Dendritic cell treated with granulocyte-macrophage colony-stimulating factor and Interleukin-4, amounts not matched to agents 40 ng/mL and 50 ng/mL, for 4 days (primary cell): ENCODE data around the gene MRM3.

Experiments
- H3K27ac Mint-ChIP-seq: one replicate; pipeline ENCODE4 v1.8.0; 2022; ENCODE audit warnings: mild to moderate bottlenecking, mixed read lengths
- H3K27me3 Mint-ChIP-seq: one replicate; pipeline ENCODE4 v1.8.0; 2022; ENCODE audit warnings: mild to moderate bottlenecking, mixed read lengths
- H3K36me3 Mint-ChIP-seq: one replicate; pipeline ENCODE4 v1.8.0; 2022; ENCODE audit warnings: low read depth, mixed read lengths
- H3K4me1 Mint-ChIP-seq: one replicate; pipeline ENCODE4 v1.8.0; 2022; ENCODE audit warnings: low read depth, mixed read lengths
- H3K4me3 Mint-ChIP-seq: one replicate; pipeline ENCODE4 v1.8.0; 2022; ENCODE audit warnings: mild to moderate bottlenecking, moderate library complexity, mixed read lengths
- H3K9me3 Mint-ChIP-seq: one replicate; pipeline ENCODE4 v1.8.0; 2022; ENCODE audit warnings: mixed read lengths
- intact Hi-C: fragments of 100-400 bp; cut with micrococcal nuclease; formaldehyde crosslinking; loops from one replicate; pipeline ENCODE4 v1.15.0; 2022

Gene MRM3, protein sequence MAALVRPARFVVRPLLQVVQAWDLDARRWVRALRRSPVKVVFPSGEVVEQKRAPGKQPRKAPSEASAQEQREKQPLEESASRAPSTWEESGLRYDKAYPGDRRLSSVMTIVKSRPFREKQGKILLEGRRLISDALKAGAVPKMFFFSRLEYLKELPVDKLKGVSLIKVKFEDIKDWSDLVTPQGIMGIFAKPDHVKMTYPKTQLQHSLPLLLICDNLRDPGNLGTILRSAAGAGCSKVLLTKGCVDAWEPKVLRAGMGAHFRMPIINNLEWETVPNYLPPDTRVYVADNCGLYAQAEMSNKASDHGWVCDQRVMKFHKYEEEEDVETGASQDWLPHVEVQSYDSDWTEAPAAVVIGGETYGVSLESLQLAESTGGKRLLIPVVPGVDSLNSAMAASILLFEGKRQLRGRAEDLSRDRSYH

DNA sequence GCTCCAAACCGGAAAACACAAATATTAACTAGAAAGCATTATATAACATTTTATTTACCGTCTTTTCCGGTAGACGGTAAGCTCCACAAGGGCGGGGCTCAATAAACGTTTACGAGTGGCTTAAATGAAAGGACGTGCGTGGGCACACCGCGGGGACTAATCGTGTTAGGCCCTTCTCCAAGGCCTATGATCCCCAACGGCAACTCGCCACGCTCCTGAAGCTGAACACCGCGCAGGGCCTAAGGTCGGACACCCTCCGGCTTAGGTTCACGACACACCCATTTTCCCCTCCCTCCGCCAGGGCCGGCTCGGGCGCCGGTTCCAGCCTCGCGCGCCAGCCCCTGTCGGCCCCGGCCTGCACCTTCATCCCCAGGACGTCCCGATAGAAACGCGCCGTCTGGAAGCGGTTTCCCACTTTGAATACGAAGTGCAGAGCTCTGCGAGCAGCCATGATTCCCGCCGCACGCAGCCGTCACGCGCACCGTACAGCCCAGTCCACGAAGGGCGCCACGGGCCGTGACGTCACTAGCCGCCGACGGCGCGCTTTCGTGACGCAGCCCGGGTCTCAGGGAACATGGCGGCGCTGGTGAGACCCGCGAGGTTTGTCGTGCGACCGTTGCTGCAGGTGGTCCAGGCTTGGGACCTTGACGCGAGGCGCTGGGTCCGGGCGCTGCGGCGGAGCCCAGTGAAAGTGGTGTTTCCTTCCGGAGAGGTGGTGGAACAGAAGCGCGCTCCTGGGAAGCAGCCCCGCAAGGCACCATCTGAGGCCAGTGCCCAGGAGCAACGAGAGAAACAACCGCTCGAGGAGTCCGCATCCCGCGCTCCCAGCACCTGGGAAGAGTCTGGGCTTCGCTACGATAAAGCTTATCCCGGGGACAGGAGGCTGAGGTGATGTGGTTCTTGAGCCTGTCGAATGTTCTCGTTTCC is at the start of gene MRM3, which contains the start of gene GLOD4:
TSS of gene MRM3 (plus strand) at position 549 of the 927 bp plus-strand sequence. CDS start at position 575, 26 bp downstream.
TSS of gene GLOD4 (minus strand) at position 476 of the 927 bp plus-strand sequence. CDS start at position 451, 25 bp downstream.
- intact Hi-C loops = loop anchor here (5.0 kb wide), 1 partner anchor 215 kb away; the partner anchor contains the start of gene TIMM22
- Mint-ChIP-seq H3K4me3 (peak within 1 kb of the TSS; percentile 96), H3K27ac (peak within 1 kb of the TSS; percentile 98), H3K9me3 (no peaks in the 10 kb centered on the region), H3K36me3 (peaks cover 66% of the 10 kb centered on the region), H3K4me1 (peaks cover 23% of the 10 kb centered on the region), H3K27me3 (no peaks in the 10 kb centered on the region)

DNA sequence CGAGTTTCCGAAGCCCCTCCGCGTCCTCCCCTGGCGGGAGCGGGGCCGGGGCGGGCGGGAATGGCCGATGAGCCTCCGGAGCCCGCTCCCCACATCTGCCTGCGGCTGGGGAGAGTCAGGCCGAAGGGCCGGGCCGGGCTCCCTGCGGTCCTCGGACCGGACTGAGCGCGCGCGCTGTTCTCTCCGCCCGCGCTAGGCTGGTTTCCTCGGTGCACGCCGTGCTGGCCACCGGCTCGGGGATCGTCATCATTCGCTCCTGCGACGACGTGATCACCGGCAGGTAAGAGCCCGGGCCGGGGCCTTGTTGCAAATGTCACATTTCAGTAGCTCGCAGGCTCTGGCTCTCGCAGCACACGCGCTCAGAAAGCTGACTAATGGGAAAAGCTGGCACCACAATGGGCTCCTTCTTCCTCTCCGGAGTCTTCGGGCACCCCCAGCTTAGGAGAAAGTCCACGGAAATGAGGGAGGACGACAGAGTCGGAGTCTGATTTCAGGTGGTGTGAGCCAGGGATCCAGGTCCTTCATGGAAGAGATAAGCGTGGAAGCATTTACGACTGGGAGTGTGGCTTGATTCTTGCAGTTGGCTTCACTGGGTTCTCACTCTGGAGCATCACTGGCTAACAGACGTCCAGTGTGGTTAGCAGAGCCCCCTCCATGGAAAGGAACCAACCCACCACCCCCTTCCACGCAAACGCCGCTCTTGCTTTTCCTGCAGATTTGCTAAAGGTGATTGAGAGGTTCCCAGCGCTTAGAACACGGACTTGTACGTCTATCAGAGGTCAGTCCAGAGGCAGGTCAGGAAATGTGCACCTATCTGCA is 49.0 kb upstream of the MRM3 start:
- no peaks in the 10 kb centered on the region for H3K36me3 Mint-ChIP-seq
- peak overlapping the region; percentile 81 for H3K4me3 Mint-ChIP-seq
- intact Hi-C loops = no loop called here
- no peaks in the 10 kb centered on the region for H3K9me3 Mint-ChIP-seq
- H3K27me3 Mint-ChIP-seq = peaks cover 44% of the 10 kb centered on the region
- peaks cover 12% of the 10 kb centered on the region for H3K4me1 Mint-ChIP-seq
- H3K27ac Mint-ChIP-seq = no peak overlapping the region

DNA sequence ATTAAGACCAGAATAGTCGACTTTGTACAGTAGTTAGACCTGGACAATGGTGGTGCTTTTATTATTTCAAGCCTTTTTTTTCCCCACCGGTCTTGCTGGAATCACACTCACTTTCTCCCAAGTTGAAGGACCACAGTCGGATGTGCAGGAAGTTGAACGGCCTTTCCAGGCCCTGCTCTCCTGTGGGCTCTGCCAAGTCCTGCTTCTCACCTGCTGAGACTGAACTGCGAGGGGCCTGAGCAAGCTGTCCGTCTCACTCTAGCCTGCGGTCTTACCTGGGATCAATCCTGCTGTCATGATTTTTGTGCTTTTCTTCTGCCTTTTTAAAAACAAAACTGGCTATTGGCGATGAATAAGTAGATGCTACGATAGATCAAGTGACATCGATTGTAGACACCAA is 48.4 kb upstream of the MRM3 start:
- no peak overlapping the region for H3K27ac Mint-ChIP-seq
- peaks cover 42% of the 10 kb centered on the region for H3K27me3 Mint-ChIP-seq
- peaks cover 12% of the 10 kb centered on the region for H3K4me1 Mint-ChIP-seq
- H3K9me3 Mint-ChIP-seq = no peaks in the 10 kb centered on the region
- H3K36me3 Mint-ChIP-seq = no peaks in the 10 kb centered on the region
- no peak overlapping the region for H3K4me3 Mint-ChIP-seq
- intact Hi-C loops = no loop called here

DNA sequence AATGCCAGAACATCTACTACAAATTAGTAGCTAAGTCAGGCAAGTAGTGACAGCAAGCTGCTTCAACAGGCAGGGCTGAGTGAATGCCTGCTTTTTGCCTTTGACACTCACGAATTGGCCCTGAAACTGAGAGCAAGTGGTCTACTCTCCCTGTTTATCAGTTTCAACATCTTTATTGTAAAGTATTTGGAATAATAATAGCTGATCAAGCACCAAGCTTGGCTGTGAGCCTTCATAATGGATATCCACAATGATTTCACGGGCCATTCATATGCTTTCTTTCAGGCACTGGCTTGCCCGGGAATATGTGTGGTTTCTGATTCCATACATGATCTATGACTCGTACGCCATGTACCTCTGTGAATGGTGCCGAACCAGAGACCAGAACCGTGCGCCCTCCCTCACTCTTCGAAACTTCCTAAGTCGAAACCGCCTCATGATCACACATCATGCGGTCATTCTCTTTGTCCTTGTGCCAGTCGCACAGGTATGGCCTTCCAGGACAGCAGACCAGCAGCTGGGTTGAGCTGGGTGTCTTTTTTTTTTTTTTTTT is 44.5 kb upstream of the MRM3 start:
- Mint-ChIP-seq H3K27me3 (peaks cover 23% of the 10 kb centered on the region), H3K27ac (no peak overlapping the region), H3K4me3 (no peak overlapping the region), H3K36me3 (peaks cover 13% of the 10 kb centered on the region), H3K9me3 (no peaks in the 10 kb centered on the region), H3K4me1 (peaks cover 27% of the 10 kb centered on the region)
- intact Hi-C loops = no loop called here

DNA sequence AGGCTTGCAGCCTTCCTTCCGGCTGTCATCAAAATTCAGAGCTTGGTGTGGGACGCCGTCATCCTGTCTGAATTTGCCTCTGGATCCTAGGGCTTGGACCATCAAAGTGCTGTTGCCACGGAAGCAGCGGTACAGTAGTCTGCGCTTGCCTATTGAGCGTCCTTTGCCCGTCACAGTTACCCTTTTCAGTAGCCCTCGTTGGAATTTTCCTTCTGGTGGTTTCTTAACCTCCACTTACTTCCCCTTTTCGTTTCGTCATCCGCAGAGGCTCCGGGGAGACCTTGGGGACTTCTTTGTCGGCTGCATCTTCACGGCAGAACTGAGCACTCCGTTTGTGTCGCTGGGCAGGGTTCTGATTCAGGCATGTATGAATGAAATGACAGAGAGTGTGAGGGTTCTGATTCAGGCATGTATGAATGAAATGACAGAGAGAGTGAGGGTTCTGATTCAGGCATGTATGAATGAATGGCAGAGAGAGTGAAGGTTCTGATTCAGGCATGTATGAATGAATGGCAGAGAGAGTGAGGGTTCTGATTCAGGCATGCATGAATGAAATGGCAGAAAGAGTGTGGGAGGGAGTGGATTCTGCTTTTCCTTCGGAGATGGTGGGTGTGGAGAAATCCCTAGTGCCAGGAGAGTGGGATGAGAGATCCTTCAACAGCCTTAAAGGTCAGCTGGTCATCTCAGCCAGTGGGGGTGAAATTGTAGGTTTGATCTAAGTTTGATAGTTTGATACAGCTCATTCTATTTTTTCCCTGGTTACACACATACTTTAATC is 41.7 kb upstream of the MRM3 start:
- no peaks in the 10 kb centered on the region for H3K9me3 Mint-ChIP-seq
- H3K4me1 Mint-ChIP-seq = peaks cover 15% of the 10 kb centered on the region
- H3K36me3 Mint-ChIP-seq = peaks cover 41% of the 10 kb centered on the region
- intact Hi-C loops = loop anchor here (1.0 kb wide), 1 partner anchor 25 kb away; no protein-coding TSS in a partner anchor
- H3K4me3 Mint-ChIP-seq = peak overlapping the region; percentile 50
- peaks cover 2% of the 10 kb centered on the region for H3K27me3 Mint-ChIP-seq
- H3K27ac Mint-ChIP-seq = peak overlapping the region; percentile 80

DNA sequence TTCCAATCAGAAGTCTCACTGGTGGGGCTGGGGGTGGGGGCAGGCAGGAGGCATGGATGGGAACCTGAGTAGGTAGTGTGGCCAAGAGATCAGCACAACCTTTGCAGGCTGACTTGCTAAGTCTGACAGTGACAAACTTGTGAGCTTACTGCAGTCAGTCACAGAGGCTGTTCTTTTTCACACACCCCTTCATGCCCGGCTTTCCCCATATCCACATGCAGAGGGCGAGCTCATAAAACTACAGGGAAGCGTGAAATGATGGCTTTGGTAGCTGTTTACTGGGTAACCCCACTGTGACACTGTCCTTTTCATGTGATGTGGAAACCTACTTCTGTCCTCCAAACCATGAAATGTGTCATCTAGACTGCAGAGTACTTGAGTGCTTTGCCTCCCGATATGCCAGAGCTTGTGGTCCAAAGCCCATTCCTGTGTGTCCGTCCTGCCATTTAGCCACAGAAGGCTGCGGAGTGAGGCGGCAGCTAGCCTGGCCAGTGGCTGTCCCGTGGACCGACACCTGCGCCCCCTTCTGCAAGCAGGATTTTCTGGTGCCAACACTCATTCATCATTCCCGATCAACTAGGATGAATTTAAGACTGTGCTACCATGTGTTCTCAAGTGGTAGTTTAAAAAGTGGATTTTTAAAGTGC is 39.9 kb upstream of the MRM3 start:
- H3K4me1 Mint-ChIP-seq = peaks cover 15% of the 10 kb centered on the region

DNA sequence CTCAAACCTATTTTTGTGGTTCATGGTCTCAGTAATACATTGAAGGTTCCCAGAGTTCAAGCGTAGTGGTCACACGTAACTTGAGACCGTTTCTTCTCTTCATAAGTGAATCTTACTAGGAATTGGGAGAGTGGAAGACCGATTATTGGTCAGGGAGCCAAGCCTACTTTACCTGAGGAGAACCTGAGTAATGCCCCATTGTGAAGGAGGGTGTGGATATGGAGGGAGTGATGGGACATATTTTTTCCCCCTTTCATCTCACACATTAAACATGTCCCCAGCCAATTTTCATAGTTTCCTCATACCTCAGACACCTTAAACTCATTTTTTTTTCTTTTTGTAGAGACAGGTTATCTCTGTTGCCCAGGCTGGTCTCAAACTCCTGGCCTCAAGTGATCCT is 39.0 kb upstream of the MRM3 start:
- Mint-ChIP-seq H3K27ac (no peak overlapping the region), H3K27me3 (peaks cover 2% of the 10 kb centered on the region), H3K36me3 (peaks cover 68% of the 10 kb centered on the region), H3K9me3 (no peaks in the 10 kb centered on the region), H3K4me1 (peaks cover 15% of the 10 kb centered on the region), H3K4me3 (no peak overlapping the region)
- intact Hi-C loops = no loop called here

More for the DNA sequence above, 39.9 kb upstream of the MRM3 start:
- H3K27me3 Mint-ChIP-seq = peaks cover 2% of the 10 kb centered on the region
- H3K9me3 Mint-ChIP-seq = no peaks in the 10 kb centered on the region
- intact Hi-C loops = no loop called here
- H3K36me3 Mint-ChIP-seq = peaks cover 59% of the 10 kb centered on the region
- no peak overlapping the region for H3K4me3 Mint-ChIP-seq
- no peak overlapping the region for H3K27ac Mint-ChIP-seq

DNA sequence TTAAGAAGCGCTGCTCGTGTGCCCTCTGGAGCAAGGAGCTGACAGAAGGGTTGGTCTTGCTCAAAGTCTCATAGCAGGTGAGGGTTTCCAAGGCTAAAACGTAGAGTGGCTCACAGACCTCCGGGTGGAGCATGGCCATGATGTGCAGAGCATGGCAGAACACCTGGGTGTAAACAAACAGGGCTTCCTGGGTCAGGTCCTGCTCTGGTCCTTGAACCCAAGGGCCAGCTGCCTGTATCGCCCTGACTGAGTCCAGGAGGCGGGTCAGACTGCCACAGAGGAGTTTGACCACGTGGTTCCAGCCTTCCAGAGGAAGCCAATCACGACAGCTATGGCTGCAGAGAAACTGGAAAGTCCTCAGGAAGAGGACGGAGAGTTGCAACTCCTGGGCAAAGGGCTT is 37.2 kb upstream of the MRM3 start:
- H3K36me3 Mint-ChIP-seq = peaks cover 73% of the 10 kb centered on the region
- H3K27ac Mint-ChIP-seq = no peak overlapping the region
- H3K4me1 Mint-ChIP-seq = peaks cover 28% of the 10 kb centered on the region
- no peak overlapping the region for H3K4me3 Mint-ChIP-seq
- no peaks in the 10 kb centered on the region for H3K9me3 Mint-ChIP-seq
- H3K27me3 Mint-ChIP-seq = peaks cover 2% of the 10 kb centered on the region
- intact Hi-C loops = no loop called here

DNA sequence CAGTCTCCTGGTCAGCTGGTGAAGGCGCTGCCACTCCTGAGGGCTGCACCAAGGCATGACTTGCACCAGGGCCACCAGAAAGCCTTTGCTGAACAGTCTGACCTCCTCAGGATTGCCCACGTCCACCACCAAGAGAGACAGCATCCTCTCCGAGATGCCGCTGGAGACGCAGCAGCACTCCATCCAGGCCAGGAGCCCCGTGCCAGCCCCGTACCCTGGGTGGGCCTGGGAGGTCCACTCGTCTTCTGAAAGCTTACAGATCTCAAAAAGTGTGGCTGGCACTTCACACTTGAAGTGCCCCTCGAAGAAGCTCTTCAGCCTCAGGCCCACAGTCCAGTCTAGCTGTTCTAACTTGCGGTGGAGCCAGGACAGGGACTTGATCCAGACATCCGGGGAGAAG is 36.7 kb upstream of the MRM3 start:
- H3K27me3 Mint-ChIP-seq = peaks cover 2% of the 10 kb centered on the region
- intact Hi-C loops = no loop called here
- H3K4me3 Mint-ChIP-seq = no peak overlapping the region
- H3K27ac Mint-ChIP-seq = no peak overlapping the region
- peaks cover 29% of the 10 kb centered on the region for H3K4me1 Mint-ChIP-seq
- no peaks in the 10 kb centered on the region for H3K9me3 Mint-ChIP-seq
- H3K36me3 Mint-ChIP-seq = peaks cover 73% of the 10 kb centered on the region

DNA sequence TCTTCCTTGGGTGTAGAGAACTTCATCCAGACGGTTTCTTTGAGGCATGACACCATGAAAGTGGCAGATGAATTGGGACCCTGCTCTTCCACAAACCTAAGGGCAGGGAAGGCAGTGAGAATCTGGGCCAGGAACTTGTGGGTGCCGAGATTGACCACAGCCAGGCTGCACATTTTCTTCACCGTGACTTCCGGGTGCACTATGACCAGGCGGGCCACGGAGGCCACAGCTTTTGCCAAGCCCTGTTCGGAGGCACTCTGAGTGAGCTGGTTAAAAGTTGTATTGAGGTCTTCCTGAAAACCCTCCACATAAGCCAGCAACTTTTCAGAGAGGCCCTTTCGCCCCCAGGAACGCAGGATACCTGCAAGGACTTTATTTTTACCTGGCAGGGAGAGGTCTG is 36.0 kb upstream of the MRM3 start:
- Mint-ChIP-seq H3K9me3 (no peaks in the 10 kb centered on the region), H3K36me3 (peaks cover 69% of the 10 kb centered on the region), H3K27ac (no peak overlapping the region), H3K27me3 (peaks cover 1% of the 10 kb centered on the region), H3K4me3 (no peak overlapping the region), H3K4me1 (peaks cover 29% of the 10 kb centered on the region)
- intact Hi-C loops = no loop called here

DNA sequence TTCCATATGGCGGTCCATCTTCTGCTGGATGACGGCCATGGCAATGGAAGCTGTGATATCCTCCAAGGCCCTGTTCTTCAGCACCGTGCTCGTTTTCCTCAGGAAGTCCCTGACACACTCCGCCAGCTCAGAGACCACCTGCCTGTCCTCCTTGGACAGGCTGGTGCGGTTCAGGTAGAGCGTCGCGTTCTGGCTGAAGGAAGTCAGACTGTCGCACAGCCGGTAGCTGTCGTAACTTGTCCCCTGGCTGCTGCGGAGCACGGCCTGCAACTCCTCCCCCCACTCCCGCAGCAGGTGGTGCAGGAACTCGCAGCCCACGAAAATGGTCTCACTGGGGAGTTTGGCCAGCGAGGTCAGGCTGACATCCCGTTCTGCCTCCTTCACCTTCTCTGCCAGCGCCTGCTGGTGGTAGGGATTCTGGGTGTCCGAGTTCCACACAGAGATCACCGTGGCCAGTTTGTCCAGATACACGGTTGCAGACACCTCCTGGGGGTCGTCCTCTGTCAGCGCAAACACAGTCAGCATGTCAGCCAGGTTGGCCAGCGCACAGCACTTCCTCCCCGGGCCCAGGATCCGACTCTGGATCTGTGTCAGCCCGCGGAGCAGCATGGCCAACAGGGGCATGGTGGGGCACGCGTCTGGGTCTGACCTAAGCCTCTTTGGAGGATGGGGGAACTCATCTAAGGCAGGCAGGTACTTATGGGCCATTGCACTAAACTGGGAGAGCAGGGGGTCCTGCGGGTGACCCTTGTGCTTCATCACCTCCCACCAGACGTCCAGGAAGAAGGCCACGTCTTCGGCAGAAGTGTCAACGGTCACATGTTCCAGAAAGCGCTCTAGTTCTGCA is 35.1 kb upstream of the MRM3 start:
- Mint-ChIP-seq H3K27ac (no peak overlapping the region), H3K9me3 (no peaks in the 10 kb centered on the region), H3K4me1 (peaks cover 31% of the 10 kb centered on the region), H3K27me3 (no peaks in the 10 kb centered on the region), H3K36me3 (peaks cover 66% of the 10 kb centered on the region), H3K4me3 (no peak overlapping the region)
- intact Hi-C loops = no loop called here
